ENCODE results near the gene SLC35D3.

GRCh38 chr6:136961848-136962247 is 39.7 kb downstream of the SLC35D3 start:
- TF ChIP-seq CTCF (conservative IDR thresholded peaks at IDR 0.05 in 1 of 2, IDR thresholded peaks at IDR 0.05 in 1 of 2; ENCODE audit: low read depth in 1 of 2, low read length in 2 of 2) = no peak
- no peak for TF ChIP-seq EZH2 (IDR thresholded peaks at IDR 0.05; ENCODE audit: low read length, missing control alignments)

All from fibroblast of lung (primary cell).